Esophagus mucosa (tissue), 1 donor: ENCODE results near the gene TSNAX. TPM values are rescaled to one million over a fixed set of nuclear protein-coding genes. Genes with fewer than 3 reads are reported as not detected.
"Not testable (repeated sequence)": the region's sequence is repeated elsewhere in the genome, so short reads cannot be mapped to it uniquely, and the experiment has no call there.

Experiments
- ATAC-seq: fragments of 200-7000 bp; cut with Tn5 transposase; one replicate; pipeline ENCODE4 v1.9.1; 2020
- total RNA-seq: library from RNA; stranded (reverse); gene quantifications from one replicate; pipeline ENCODE4 v1.2.4, GENCODE V29; 2023
- donor health status: DM: yes; HTN: yes; CAD: no.

TSNAX gene
- total RNA-seq = 21.3 TPM

- peak; percentile 99 for ATAC-seq
These were observed at the start of gene TSNAX for GRCh38 chr1:231528172-231529029. Gene TSNAX, plus strand, starts transcription at chr1:231528669. Its CDS starts 142 bp downstream, at chr1:231528811.

DNA sequence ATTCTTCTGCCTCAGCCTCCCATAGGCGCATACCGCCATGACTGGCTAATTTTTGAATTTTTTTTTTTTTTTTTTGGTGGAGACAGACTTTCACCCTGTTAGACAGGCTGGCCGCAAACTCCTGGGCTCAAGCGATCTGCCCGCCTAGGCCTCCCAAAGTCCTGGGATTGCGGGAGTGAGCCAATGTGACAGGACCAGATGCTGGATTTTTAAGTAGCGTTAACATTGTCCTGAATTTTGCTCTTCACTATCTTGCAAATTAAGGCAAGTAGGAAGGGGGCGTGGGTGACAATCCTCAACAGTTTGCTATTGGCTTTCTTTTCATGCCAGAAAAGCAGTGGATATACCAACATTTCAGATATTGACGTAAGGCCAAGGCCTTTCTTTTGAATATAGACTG, 49.7 kb upstream of the TSNAX start:
- ATAC-seq = no peak

GRCh38 chr1:231480008-231480407, 48.5 kb upstream of the TSNAX start:
- ATAC-seq = no peak

DNA sequence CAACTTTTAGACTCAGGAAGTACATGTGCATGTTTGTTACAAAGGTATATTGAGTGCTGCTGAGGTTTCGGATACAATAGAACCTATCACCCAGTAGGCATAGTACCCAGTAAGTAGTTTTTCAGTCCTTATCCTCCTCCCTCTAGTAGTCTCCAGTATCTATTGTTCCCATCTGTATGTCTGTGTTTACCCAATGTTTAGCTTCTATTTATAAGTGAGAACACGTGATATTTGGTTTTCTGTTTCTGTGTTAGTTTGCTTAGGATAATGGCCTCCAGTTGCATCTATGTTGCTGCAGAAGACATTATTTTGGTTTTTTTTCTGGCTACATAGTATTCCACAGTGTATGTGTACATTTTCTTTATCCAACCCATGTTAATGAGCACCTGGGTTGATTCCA, 47.2 kb upstream of the TSNAX start:
- ATAC-seq = no peak

GRCh38 chr1:231485029-231485784, 43.3 kb upstream of the TSNAX start:
- ATAC-seq = no peak

DNA sequence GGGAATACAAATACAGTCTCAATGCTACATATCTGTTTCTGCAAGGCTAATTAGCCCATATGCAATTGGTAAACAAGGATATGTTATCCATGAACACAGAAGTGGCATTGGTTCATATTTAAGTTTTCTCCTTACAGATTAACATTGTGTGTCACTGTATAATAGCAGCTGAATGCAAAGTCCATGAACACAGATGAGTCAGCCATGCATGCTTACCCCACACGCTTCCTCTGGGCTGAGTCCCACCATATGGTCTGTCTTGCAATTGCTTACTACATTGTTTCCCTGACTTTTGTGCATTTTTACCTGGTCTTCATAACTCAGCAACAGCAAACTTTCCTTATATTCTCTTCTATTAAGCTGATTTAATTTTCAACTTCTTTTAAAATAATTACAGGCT, 41.5 kb upstream of the TSNAX start:
- ATAC-seq = no peak

GRCh38 chr1:231487910-231488309, 40.6 kb upstream of the TSNAX start:
- no peak for ATAC-seq

GRCh38 chr1:231493421-231494185, 34.9 kb upstream of the TSNAX start:
- no peak for ATAC-seq

- no peak for ATAC-seq
These were observed 33.9 kb upstream of the TSNAX start for GRCh38 chr1:231494439-231495110.

DNA sequence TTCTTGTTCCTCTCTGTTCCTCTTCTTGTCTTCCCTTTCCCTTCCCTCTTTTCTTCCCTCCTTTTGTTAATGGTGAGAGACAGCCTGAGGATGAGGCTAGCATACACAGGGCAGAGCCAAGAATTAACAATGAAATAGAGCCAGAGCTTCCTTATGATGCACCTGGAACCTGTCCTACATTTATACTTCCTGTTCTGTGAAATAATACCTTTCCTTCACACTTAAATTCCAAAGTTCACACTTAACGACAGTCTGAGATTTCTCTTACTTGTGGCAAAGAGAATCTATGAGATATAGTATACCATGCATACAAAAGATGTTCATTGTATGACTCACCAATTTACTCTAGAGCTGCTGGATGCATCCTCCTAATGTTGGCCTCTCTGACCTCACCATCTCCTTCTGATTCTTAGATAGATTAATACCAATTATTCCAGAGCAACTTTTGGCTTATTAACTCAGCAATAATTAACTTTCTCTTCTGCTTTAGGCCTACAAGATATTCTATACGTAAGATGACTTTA, 30.8 kb upstream of the TSNAX start:
- no peak for ATAC-seq

DNA sequence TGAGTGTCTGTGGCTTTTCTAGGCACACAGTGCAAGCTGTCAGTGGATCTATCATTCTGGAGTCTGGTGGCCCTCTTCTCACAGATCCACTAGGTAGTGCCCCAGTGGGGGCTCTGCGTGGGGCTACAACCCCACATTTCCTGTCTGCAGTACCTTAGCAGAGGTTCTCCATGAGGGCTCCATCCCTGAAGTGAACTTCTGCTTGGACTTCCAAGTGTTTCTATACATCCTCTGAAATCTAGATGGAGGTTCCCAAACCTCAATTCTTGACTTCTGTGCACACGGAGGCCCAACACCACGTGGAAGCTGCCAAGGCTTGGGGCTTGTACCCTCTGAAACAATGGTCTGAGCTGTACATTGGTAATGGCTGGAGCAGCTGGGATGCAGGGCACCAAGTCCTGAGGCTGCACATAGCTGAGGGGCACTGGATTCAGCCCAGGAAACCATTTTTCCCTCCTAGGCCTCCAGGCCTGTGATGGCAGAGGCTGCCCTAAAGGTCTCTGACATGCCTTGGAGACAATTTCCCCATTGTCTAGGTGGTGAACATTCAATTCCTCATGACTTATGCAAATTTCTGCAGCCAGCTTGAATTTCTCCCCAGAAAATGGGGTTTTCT, 29.2 kb upstream of the TSNAX start:
- ATAC-seq = no peak

GRCh38 chr1:231500666-231501065, 27.8 kb upstream of the TSNAX start:
- no peak for ATAC-seq

GRCh38 chr1:231503168-231503567, 25.3 kb upstream of the TSNAX start:
- not testable (repeated sequence) for ATAC-seq

DNA sequence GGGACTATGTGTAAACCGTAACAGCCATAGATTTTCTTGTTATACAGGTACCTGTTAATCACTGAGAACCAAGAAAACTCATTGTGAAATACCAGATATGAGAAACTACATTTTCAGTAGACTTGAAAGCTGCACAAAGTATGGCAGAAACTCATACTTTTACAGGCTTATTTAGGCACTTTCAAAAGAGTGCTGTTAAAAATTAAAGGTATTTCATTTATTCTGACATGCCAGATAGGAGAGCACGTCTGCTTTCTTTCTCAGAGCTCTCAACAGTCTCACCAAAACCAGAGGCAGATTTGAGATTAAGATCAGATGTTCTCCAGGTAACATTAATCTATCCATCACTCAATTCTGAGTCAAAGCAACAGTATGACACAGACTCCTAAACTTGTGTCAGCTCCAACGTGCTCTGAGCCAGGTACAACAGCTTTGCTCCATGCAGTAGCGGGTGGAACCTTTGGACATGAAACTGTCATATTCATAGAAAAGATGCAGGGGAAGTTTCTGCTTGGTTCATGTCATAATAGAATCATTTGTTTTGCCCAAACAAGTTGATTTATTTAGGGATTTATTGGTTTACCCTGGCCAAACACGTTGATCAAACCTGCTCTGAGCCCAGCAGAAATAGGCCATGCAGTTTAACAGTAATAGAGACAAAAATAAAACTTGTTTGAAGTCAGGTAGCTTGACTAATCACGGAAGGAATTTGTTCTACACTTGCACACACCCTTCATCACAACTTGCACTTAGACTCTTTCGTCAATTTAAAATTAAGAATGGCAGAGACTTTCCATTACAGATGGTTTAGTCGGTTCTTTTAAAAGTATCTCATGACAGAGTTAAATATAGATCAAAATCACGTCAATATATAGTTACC, 20.8 kb upstream of the TSNAX start:
- ATAC-seq = peak; percentile 84

DNA sequence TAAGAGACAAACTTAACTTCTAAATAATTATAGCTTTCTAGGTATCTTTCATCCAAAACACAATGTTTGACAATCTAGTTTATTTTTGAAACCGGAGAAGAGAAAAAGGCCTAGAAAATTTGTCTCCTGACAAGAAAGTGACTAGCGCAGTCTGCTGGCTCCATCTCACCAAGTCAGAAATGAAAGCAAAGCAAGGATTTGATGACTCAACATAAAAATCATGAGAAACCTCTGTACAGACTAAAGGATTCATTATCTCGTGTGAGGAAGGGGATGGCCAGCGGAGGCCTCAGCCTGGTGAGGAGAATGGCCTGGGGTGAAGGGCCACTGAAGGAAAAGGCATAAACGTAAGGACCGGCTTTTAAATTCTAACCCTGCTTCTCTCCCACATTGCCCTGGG, 20.0 kb upstream of the TSNAX start:
- ATAC-seq = no peak

- ATAC-seq = no peak
These were observed 19.5 kb upstream of the TSNAX start for GRCh38 chr1:231508941-231509340.

- ATAC-seq = no peak
These were observed 16.2 kb upstream of the TSNAX start for GRCh38 chr1:231512147-231512698.

- ATAC-seq = no peak
These were observed 12.7 kb upstream of the TSNAX start for GRCh38 chr1:231515748-231516147.

- ATAC-seq = no peak
These were observed 11.4 kb upstream of the TSNAX start for GRCh38 chr1:231517076-231517475.

DNA sequence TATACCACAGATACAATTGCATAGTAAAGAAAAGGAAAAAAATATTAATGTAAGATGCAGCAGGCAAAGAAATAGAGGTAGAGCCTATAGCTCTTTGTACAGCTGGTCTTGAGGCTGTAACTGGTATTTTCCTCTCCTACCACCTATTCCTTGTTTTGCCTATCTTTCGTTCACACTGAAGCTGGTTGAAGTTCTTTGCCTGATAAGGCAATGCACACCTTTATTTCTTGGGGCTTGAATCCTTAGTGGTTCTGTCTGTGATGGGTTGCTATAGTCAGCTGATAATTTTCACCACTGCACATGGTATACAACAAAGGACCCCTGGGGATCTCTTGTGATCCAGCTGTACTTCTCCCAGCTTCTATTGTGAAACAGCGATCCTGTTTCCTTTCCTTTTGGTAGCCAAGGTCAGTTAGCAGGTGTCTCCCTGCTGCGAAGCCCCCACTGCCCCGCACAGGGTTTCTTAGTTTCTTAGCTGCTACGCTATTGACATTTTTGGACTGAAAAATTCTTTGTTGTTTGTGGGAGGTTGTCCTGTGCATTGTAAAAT, 9.9 kb upstream of the TSNAX start:
- no peak for ATAC-seq
